ENCODE data around the gene RRBP1.

DNA sequence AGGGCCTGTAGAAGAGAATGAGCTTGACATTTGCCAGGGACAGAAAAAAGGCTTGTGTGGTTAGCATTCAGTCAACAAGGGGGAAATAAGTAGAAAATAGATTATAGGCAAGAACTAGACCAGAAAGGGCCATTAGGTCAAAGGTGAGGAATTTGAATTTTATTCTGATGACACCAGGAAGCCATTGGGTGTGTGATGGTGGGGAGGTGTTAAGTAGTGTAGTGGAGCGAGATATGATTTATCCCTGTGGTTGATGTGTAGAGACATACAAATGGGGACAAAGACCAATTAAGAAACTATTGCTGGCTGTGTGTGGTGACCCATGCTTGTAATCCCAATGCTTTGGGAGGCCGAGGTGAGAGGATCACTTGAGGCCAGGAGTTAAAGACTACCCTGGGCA lies 101.1 kb downstream of the RRBP1 start:
- TF ChIP-seq, protein P1, sequence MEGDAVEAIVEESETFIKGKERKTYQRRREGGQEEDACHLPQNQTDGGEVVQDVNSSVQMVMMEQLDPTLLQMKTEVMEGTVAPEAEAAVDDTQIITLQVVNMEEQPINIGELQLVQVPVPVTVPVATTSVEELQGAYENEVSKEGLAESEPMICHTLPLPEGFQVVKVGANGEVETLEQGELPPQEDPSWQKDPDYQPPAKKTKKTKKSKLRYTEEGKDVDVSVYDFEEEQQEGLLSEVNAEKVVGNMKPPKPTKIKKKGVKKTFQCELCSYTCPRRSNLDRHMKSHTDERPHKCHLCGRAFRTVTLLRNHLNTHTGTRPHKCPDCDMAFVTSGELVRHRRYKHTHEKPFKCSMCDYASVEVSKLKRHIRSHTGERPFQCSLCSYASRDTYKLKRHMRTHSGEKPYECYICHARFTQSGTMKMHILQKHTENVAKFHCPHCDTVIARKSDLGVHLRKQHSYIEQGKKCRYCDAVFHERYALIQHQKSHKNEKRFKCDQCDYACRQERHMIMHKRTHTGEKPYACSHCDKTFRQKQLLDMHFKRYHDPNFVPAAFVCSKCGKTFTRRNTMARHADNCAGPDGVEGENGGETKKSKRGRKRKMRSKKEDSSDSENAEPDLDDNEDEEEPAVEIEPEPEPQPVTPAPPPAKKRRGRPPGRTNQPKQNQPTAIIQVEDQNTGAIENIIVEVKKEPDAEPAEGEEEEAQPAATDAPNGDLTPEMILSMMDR (IDR thresholded peaks at IDR 0.05; ENCODE audit: low read length) = no peak
- TF ChIP-seq EZH2 (IDR thresholded peaks at IDR 0.05; ENCODE audit: borderline replicate concordance, low read length) = no peak

Data from OCI-LY1 (cell line).